ENCODE measurements around the gene EXOSC5. TPM values are rescaled to one million over a fixed set of nuclear protein-coding genes. Genes with fewer than 3 reads are reported as not detected.

The EXOSC5 gene
- total and polyA plus RNA-seq, 10 of the 15 experiments (the other 5 are each of a cell fraction or from before 2014, with no cell fraction given), result 15.8 to 123 (median 52.7) TPM

- TF ChIP-seq NKRF (conservative IDR thresholded peaks at IDR 0.05), result peak; percentile 98
- TF ChIP-seq CREB1 (IDR thresholded peaks at IDR 0.05; ENCODE audit: low read depth), result peak; percentile 51
- TF ChIP-seq EZH2 (IDR thresholded peaks at IDR 0.05; ENCODE audit: borderline replicate concordance, control insufficient read depth, low read depth, low read length), result no peak
- peak; percentile 66 for TF ChIP-seq ELK1 (IDR thresholded peaks at IDR 0.05; ENCODE audit: low read depth, low read length)
- TF ChIP-seq MEF2B (IDR thresholded peaks at IDR 0.05; ENCODE audit: partially characterized antibody, poor library complexity, severe bottlenecking), result peak; percentile 66
- peak; percentile 94 for TF ChIP-seq FOXK2 (IDR thresholded peaks at IDR 0.05)
- no peak for TF ChIP-seq CHD1 (IDR thresholded peaks at IDR 0.05; ENCODE audit: low read depth, low read length)
- no peak for TF ChIP-seq SMAD1 (IDR thresholded peaks at IDR 0.05; ENCODE audit: low read depth, partially characterized antibody)
- TF ChIP-seq SPI1 (IDR thresholded peaks at IDR 0.05; ENCODE audit: borderline replicate concordance, insufficient read depth, low read depth, low read length), result peak; percentile 53; the same call in 1 of the 2 replicates
Observed at GRCh38 chr19:41397086-41398049, at the start of gene EXOSC5, which contains the start of gene BCKDHA (continued).

All from GM12878 (cell line).